Measurements from ENCODE around the gene CBX6.
"Not testable (repeated sequence)": the region's sequence is repeated elsewhere in the genome, so short reads cannot be mapped to it uniquely, and the experiment has no call there.

Gene CBX6

DNA sequence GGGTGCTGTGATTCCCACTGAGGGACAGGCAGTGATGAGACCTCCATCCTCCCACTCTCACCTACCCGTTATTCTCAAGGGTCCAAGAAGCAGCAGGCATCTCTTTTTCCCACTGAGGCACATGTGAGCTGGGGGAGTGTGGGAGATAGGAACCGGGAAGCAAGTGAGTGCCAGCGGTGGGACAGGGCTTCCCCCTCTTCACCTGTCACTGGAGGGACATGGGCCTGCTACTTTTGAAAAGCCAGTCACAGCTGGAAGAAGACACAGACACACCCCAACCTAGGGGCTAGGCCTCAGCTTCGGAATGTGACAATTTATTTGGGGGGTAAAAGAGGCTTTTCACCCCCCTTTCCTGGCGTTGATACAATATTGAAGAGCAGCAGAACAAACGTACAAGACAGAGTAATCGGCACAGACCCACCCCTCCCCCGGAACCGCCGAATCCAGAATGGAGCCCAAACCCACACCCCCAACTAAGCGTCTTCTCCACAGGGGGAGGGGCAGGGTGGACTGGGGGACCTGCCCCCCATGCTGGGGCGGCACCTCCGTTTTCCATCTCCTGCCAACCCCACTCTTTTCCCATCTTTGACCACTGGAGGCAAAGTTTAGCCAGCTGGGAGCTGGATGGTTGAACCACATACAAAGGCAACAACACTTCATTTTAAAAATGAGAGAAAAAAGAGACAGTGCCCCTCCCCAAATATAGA, 10.7 kb downstream of the CBX6 start:
- no peak for DNase-seq (ENCODE audit: low read depth)

DNA sequence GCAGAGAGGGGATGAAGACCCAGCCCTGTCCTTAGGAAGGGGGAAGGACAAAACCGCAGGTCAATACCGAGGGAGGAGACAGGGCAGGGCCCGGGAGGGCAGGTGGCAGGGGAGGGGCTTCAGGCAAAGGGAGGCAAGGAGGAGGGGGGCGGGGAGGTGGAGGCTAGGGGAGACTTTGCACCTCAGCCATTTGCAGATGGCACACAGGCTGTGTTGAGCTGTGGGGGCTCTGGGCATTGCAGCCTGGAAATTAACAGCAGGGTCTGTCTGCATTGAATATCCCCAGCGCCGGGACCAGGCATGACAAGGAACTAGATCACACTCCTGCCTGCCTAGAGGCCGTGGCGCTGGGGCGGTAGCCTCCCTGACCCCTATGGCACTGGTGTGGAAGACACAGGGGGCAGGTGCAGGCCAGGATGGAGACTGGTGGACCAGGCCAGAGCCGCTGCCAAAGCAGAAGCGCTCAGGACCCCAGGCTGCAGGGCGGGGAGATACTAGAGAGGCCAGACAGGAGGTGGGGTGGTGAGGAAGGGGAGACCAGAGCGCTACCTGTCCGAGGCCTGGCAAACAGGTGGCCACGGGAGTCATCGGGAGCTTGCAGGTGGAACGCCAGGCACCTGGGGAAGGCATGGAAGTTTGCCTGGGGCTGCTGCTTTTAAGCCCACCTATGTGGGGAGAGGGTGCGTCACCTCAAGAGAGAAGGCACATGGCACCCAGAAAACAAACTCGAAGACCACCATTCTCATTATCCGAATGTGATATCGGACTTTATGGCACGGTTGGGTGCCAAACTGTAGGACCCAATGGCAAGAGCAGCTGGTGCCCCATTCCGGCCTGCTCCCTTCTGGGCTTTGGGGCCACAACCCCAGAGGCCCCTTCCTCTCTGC, 11.5 kb downstream of the CBX6 start:
- no peak for DNase-seq (ENCODE audit: low read depth)

GRCh38 chr22:38859581-38860282, 12.3 kb downstream of the CBX6 start:
- no peak for DNase-seq (ENCODE audit: low read depth)

- DNase-seq (ENCODE audit: low read depth): no peak
Observed at GRCh38 chr22:38858492-38858891, 13.5 kb downstream of the CBX6 start.

DNA sequence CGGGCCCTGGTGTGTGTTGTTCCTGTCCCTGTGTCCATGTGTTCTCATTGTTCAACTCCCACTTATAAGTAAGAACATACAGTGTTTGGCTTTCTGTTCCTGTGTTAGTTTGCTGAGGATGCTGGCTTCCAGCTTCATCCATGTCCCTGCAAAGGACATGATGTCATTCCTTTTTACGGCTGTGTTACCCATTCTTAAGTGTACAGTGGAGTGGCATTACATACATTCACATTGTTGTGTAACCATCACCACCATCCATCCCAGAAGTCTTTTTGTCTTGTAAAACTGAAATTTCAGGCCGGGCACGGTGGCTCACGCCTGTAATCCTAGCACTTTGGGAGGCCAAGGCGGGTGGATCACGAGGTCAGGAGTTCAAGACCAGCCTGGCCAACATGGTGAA, 17.5 kb downstream of the CBX6 start:
- DNase-seq (ENCODE audit: low read depth): not testable (repeated sequence)

- DNase-seq (ENCODE audit: low read depth): not testable (repeated sequence)
Observed at GRCh38 chr22:38853883-38854282, 18.1 kb downstream of the CBX6 start.

DNA sequence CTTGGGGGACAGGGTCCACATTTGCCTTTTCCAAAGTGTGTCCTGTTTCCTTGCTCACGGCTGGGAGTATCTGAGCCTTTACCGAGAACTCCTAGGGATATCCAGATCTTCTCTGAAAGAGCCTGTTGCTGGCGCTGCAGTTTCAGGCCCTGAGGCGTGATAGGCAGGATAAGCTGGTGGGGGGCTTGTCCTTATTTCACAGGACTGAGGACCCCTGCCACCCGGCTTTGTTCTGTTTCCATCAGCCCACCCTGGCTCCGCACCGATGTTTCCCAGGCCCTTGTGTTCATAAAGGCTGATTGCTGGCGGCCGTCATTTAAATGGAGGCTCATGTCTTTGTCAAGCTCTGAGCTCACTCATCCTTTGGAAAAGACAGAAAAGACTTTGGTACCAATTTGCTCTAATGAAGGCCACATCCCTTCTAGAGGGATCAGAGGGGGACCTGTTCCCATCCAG, 18.8 kb downstream of the CBX6 start:
- DNase-seq (ENCODE audit: low read depth): no peak

DNA sequence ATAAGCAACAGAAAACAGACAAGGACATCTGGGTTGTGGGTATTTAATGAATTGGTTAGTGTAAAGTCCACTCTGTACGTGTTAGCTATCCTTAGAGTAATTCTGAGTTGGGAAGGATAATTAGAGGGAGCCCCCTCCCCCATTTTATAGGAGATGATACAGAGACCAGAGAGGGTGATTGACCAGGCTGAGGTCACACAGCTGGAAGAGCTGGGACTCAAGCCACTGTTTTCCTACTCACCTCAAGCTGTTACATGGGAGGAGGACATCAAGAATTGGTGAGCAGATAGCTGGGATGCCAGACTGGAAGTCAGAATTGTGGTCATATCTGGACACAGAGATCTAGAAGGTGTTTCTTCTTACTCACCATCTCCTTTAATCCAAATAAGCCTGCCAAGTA, 19.5 kb downstream of the CBX6 start:
- no peak for DNase-seq (ENCODE audit: low read depth)

- no peak for DNase-seq (ENCODE audit: low read depth)
Observed at GRCh38 chr22:38850941-38851849, 20.8 kb downstream of the CBX6 start.

DNA sequence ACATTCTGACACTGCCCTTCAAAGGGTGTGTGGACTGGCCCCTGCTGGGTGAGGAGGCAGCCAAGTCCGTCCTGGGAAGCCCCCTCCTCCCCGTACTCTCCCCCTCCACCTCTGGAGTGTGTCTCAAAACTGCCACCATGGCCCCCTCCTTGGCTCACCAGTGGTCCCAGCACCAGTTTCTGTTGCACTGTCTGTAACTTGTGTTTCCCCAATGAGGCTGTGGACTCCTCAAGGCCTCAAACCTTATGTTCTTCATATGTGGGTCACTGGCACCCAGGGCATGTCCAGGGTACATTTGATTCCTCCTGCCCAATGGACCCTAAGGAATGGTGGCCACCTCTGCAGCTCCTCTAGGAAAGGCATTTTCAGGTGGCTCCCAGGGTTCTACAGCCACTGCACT, 21.6 kb downstream of the CBX6 start:
- no peak for DNase-seq (ENCODE audit: low read depth)

GRCh38 chr22:38849811-38850210, 22.2 kb downstream of the CBX6 start:
- DNase-seq (ENCODE audit: low read depth): no peak

- no peak for DNase-seq (ENCODE audit: low read depth)
Observed at GRCh38 chr22:38846412-38846811, 25.6 kb downstream of the CBX6 start.

DNA sequence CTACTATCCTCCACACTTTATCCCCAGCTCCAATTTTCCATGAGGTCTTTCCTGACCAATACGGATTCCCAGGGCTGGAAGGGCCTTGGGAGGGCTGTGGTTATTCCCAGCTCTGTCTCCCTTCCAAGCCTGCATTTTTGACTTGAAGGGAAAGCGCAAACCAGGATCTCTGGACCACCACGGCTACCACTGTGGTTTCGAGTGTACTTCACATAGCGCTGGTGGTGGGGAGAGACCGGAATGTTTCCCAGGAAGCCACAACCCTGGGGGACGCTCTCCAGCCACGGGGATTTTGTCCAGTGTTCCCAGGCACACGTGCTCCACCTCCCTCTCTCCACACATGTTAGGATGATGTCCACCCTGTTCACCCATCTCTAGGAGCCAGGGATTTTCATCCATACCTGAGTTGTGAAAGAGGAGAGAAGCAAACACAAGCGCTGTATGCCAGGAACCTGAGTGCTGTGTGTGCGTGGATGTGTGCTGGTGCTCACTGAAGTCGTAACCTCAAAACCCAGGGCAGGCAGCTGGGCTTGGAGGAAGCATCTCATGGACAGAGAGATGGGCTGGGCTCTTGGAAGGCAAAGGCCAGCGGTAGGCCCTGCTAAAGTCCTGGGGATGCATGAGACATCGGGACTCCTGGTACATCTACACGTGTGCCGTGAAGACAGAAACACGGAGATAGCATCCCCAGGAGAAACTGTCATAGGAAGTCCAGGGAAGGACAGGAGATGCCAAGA, 26.8 kb downstream of the CBX6 start:
- DNase-seq (ENCODE audit: low read depth): no peak

- no peak for DNase-seq (ENCODE audit: low read depth)
Observed at GRCh38 chr22:38844315-38845003, 27.6 kb downstream of the CBX6 start.

GRCh38 chr22:38843657-38844314, 28.2 kb downstream of the CBX6 start, which contains the start of gene NPTXR:
NPTXR (minus strand) TSS chr22:38844028.
- no peak for DNase-seq (ENCODE audit: low read depth)

GRCh38 chr22:38843201-38843656, 28.8 kb downstream of the CBX6 start:
- peak; percentile 13 for DNase-seq (ENCODE audit: low read depth)

- DNase-seq (ENCODE audit: low read depth): no peak
Observed at GRCh38 chr22:38842512-38843200, 29.4 kb downstream of the CBX6 start.

DNA sequence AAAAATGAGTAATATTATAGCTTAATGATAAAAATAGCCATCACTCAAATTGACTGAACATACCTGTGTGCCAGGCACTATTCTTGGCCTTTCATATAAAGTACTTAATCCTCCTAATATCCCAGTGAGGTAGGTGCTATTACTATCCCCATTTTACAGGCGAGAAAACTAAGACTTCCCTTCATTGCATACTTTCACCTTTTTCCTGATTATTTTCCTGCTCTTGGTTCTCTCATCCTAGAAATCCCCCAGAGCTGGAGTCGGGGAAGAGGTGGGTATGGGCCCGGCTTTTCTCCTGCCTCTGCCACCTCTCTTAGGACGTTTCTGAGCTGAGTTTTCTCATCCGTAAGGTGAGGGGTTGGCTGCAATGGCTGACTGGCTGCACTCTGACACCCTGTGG, 30.4 kb downstream of the CBX6 start:
- DNase-seq (ENCODE audit: low read depth): no peak

- DNase-seq (ENCODE audit: low read depth): no peak
Observed at GRCh38 chr22:38841211-38841610, 30.8 kb downstream of the CBX6 start.

All from stimulated activated CD8-positive, alpha-beta memory T cell treated with anti-CD3 and anti-CD28 coated beads, Interleukin-15, amount 100 ng/mL, for 1 hour (primary cell).